Tibial nerve (tissue), 4 donors: ENCODE data around the gene FUT8. TPM values are rescaled to one million over a fixed set of nuclear protein-coding genes. Genes with fewer than 3 reads are reported as not detected.

Experiments
- DNase-seq, 2 donors: peaks; one replicate each; pipeline ENCODE4 v3.0.0-alpha.2; 2019; ENCODE audit warnings: low spot score in 2 of 2
- H3K27ac ChIP-seq, 4 donors: fragments of 200-600 bp; sonication (generic) in 3 of 4; one replicate each; pipeline ENCODE4 v1.5.1; 2017 to 2019; ENCODE audit warnings: mild to moderate bottlenecking in 1 of 4
- H3K27me3 ChIP-seq, 2 donors: fragments of 200-600 bp; sonication (generic) in 1 of 2; one replicate each; pipeline versions ENCODE4 v1.5.1 to v1.6.0; 2017 to 2019
- H3K36me3 ChIP-seq, 3 donors: fragments of 200-600 bp; sonication (generic); one replicate each; pipeline ENCODE4 v1.5.1; 2018 to 2019
- H3K4me1 ChIP-seq, 4 donors: fragments of 200-600 bp; sonication (generic) in 3 of 4; one replicate each; pipeline ENCODE4 v1.5.1; 2017 to 2019
- H3K4me3 ChIP-seq, 4 donors: fragments of 200-600 bp; sonication (generic) in 3 of 4; one replicate each; pipeline ENCODE4 v1.5.1; 2017 to 2019; ENCODE audit warnings: mild to moderate bottlenecking in 1 of 4, moderate library complexity in 1 of 4
- H3K9me3 ChIP-seq, 4 donors: fragments of 200-600 bp; sonication (generic) in 3 of 4; one replicate each; pipeline ENCODE4 v1.5.1; 2017 to 2019
- CTCF ChIP-seq, 5 experiments: fragments of 200-600 bp in 3 of 5; fragments of 450-650 bp in 2 of 5; sonication (generic) in 3 of 5; IDR thresholded peaks; one replicate each; pipeline ENCODE4 v1.5.1; 2016 to 2019; ENCODE audit warnings: antibody characterized with exemption in 5 of 5, mild to moderate bottlenecking in 3 of 5, moderate library complexity in 2 of 5
- EP300 ChIP-seq, 2 donors: sonication (generic); formaldehyde crosslinking; IDR thresholded peaks; one replicate each; pipeline ENCODE4 v1.6.1; 2017; ENCODE audit warnings: antibody characterized with exemption in 2 of 2, mild to moderate bottlenecking in 1 of 2
- POLR2A ChIP-seq, 2 donors: fragments of 450-650 bp; IDR thresholded peaks; one replicate each; pipeline ENCODE4 v1.6.1; 2017; ENCODE audit warnings: antibody characterized with exemption in 2 of 2, mild to moderate bottlenecking in 2 of 2, moderate library complexity in 2 of 2
- WGBS, 2 donors: methylation state at CpG; one replicate each; pipeline ENCODE4 v1.1.5; 2018; 5-methylcytosine and 5-hydroxymethylcytosine counted together
- total RNA-seq, 4 donors: library from RNA; depleted of rRNA; stranded (reverse); fragments of >200 nt; gene quantifications; one replicate each; pipeline ENCODE4 v1.1.0, GENCODE V29; 2016

The FUT8 gene
- total RNA-seq, 4 donors from 2014 or later = 69.6 to 114 (median 91.2) TPM

GRCh38 chr14:65750906-65751305, 338.4 kb downstream of the FUT8 start:
- TF ChIP-seq CTCF (IDR thresholded peaks at IDR 0.05) (no peak), EP300 (IDR thresholded peaks at IDR 0.05) (no peak), POLR2A (IDR thresholded peaks at IDR 0.05) (no peak)
- no peaks in the 10 kb centered on the region for H3K4me1 ChIP-seq
- H3K4me3 ChIP-seq = no peak overlapping the region
- H3K9me3 ChIP-seq = no peaks in the 10 kb centered on the region
- peaks cover 0 to 10% (median 0%) of the 10 kb centered on the region in 3 donors for H3K36me3 ChIP-seq
- H3K27me3 ChIP-seq = no peaks in the 10 kb centered on the region
- no peak for DNase-seq
- H3K27ac ChIP-seq = no peak overlapping the region
- 30 to 50% methylated on average over 1 of the region's 1 CpG for WGBS, 2 donors

- Histone ChIP-seq H3K4me1 (no peaks in the 10 kb centered on the region), H3K4me3 (no peak overlapping the region), H3K27me3 (no peaks in the 10 kb centered on the region), H3K27ac (no peak overlapping the region), H3K9me3 (no peaks in the 10 kb centered on the region), H3K36me3 (peaks cover 0 to 10% (median 0%) of the 10 kb centered on the region in 3 donors)
- no peak for DNase-seq
- 66 to 71% methylated on average over 3 of the region's 3 CpGs for WGBS, 2 donors
- no peak for TF ChIP-seq EP300 (IDR thresholded peaks at IDR 0.05)
- no peak for TF ChIP-seq POLR2A (IDR thresholded peaks at IDR 0.05)
- no peak for TF ChIP-seq CTCF (IDR thresholded peaks at IDR 0.05)
Measured at GRCh38 chr14:65751510-65751909, 339.0 kb downstream of the FUT8 start.

- DNase-seq = no peak
- H3K9me3 ChIP-seq = no peaks in the 10 kb centered on the region
- no peak for TF ChIP-seq EP300 (IDR thresholded peaks at IDR 0.05)
- no peak for TF ChIP-seq POLR2A (IDR thresholded peaks at IDR 0.05)
- no peak for TF ChIP-seq CTCF (IDR thresholded peaks at IDR 0.05)
- 90 to 96% methylated on average over 5 of the region's 5 CpGs for WGBS, 2 donors
- no peak overlapping the region for H3K4me3 ChIP-seq
- H3K27ac ChIP-seq = no peak overlapping the region
- no peaks in the 10 kb centered on the region for H3K36me3 ChIP-seq
- H3K27me3 ChIP-seq = no peaks in the 10 kb centered on the region
- H3K4me1 ChIP-seq = no peaks in the 10 kb centered on the region
Measured at GRCh38 chr14:65753061-65753460, 340.5 kb downstream of the FUT8 start.

GRCh38 chr14:65755331-65755730, 342.8 kb downstream of the FUT8 start:
- TF ChIP-seq POLR2A (IDR thresholded peaks at IDR 0.05) (no peak), CTCF (IDR thresholded peaks at IDR 0.05) (no peak), EP300 (IDR thresholded peaks at IDR 0.05) (no peak)

GRCh38 chr14:65756880-65757279, 344.4 kb downstream of the FUT8 start:
- TF ChIP-seq CTCF (IDR thresholded peaks at IDR 0.05) (no peak), POLR2A (IDR thresholded peaks at IDR 0.05) (no peak), EP300 (IDR thresholded peaks at IDR 0.05) (no peak)
- Histone ChIP-seq H3K4me1 (no peaks in the 10 kb centered on the region), H3K9me3 (peaks cover 0 to 3% (median 0%) of the 10 kb centered on the region in 4 donors), H3K27me3 (no peaks in the 10 kb centered on the region), H3K36me3 (no peaks in the 10 kb centered on the region), H3K4me3 (no peak overlapping the region), H3K27ac (no peak overlapping the region)
- DNase-seq = no peak
- 76 to 80% methylated on average over 3 of the region's 3 CpGs for WGBS, 2 donors

More at GRCh38 chr14:65755331-65755730, 342.8 kb downstream of the FUT8 start:
- Histone ChIP-seq H3K27ac (no peak overlapping the region), H3K4me1 (no peaks in the 10 kb centered on the region), H3K9me3 (peaks cover 0 to 3% (median 0%) of the 10 kb centered on the region in 4 donors), H3K36me3 (no peaks in the 10 kb centered on the region), H3K27me3 (no peaks in the 10 kb centered on the region), H3K4me3 (no peak overlapping the region)
- WGBS, 2 donors = 80 to 90% methylated on average over 6 of the region's 6 CpGs
- no peak for DNase-seq
